ENCODE measurements around the gene HSPA2.

HSPA2 gene

DNA sequence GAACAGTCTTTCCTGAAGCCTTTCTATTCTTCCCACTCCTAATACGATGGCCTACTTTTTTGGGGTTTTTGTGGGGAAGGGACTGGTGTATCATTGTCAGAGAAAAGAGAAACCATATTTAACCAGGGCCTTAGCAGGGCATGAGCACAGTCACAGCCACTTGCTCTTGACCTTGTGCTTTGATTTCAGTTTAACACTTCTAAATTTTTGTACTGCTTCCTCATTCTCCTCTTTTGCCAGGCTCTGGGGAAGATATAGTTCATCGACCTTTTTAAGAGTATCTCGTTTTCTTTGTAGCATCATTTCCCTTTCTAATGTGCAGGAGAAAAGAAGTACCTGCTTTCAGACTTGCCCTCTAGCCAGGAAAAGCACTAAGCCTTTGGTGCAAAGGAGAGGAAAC, 33.8 kb upstream of the HSPA2 start:
- no peak overlapping the region for H3K9ac ChIP-seq (ENCODE audit: insufficient read length, low read depth)
- H3K4me1 ChIP-seq (ENCODE audit: insufficient read depth, insufficient read length), result no peaks in the 10 kb centered on the region
- no peak overlapping the region for H3K4me3 ChIP-seq (ENCODE audit: insufficient read length, low read depth)
- H3K36me3 ChIP-seq (ENCODE audit: insufficient read depth, insufficient read length, low read length), result peaks cover 7% of the 10 kb centered on the region
- H3K9me3 ChIP-seq (ENCODE audit: insufficient read depth, low read length), result no peaks in the 10 kb centered on the region
- no peaks in the 10 kb centered on the region for H3K27me3 ChIP-seq (ENCODE audit: insufficient read depth, insufficient read length)
- DNase-seq (ENCODE audit: low read depth, low spot score), result no peak
- TF ChIP-seq YY1 (IDR thresholded peaks at IDR 0.05; ENCODE audit: insufficient read depth, insufficient read length), result no peak
- TF ChIP-seq SUZ12 (IDR thresholded peaks at IDR 0.05; ENCODE audit: extremely low read depth, insufficient read depth, insufficient read length), result no peak
- no peak for TF ChIP-seq ZNF274 (IDR thresholded peaks at IDR 0.05; ENCODE audit: low read depth, low read length)

DNA sequence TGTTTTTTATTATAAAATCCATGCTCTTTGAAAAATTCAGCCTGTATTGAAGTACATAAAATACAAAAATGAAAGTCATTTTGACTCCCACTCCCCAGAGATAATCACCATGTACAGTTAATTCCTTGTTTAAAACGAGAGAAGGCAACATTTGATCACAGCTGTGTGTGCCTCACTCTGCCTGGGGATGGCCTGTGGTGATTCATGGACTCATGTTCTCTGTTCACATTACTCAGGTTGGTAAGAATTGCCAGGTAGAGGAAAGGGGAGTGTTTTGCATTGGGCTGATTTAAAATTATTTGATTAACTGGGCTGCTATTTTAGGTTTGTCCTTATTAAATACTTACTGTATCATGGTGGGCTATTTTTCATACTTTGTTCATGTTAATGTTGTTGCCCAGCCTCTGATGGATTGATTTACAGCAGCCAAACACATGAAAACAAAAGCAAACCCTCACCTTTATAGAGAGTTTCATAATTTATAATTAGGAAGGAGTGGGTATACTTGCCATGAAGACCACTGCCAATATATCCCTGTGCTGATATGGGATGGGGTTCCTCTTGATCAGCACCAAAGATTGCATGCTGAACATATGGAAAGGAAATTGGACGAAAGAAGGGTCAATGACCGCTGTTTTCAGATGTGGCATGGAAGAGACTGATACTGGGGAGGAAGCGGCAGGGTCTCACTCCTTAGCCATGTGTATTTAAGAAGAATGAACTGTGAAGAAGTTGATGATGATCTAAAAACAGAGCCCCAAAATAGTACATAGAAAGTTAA, 33.0 kb upstream of the HSPA2 start:
- peaks cover 13% of the 10 kb centered on the region for H3K36me3 ChIP-seq (ENCODE audit: insufficient read depth, insufficient read length, low read length)
- no peak for DNase-seq (ENCODE audit: low read depth, low spot score)
- H3K9me3 ChIP-seq (ENCODE audit: insufficient read depth, low read length), result no peaks in the 10 kb centered on the region
- H3K4me3 ChIP-seq (ENCODE audit: insufficient read length, low read depth), result no peak overlapping the region
- no peaks in the 10 kb centered on the region for H3K27me3 ChIP-seq (ENCODE audit: insufficient read depth, insufficient read length)
- H3K4me1 ChIP-seq (ENCODE audit: insufficient read depth, insufficient read length), result no peaks in the 10 kb centered on the region
- TF ChIP-seq ZNF274 (IDR thresholded peaks at IDR 0.05; ENCODE audit: low read depth, low read length) (no peak), SUZ12 (IDR thresholded peaks at IDR 0.05; ENCODE audit: extremely low read depth, insufficient read depth, insufficient read length) (no peak)
- no peak overlapping the region for H3K9ac ChIP-seq (ENCODE audit: insufficient read length, low read depth)

DNA sequence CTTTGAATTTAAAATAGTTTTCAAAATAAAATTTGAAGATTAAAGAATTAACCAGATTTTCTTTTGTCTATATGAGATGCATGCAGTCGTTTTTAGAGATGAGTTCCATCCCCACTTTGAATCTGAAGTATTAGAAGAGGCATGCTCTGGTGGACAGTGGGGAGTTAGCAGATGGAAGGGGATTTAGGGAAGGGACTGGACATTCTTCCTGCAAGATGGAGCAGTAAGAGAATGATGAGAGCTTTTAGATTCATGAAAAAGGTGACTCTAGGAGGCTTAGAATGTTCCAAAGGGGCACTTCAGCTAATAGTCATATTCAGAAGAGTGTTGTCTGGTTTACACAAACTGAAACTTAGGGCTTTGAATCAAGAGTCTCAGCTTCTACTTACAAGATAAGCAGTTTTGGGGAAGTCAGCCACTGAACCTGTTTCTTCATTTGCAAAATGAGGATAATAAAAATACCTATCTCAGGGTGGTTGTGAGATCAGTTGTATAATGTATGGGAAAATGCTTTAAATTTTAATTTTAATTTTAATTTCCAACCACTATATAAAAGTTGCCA, 32.2 kb upstream of the HSPA2 start:
- DNase-seq (ENCODE audit: low read depth, low spot score), result no peak
- TF ChIP-seq ZNF274 (IDR thresholded peaks at IDR 0.05; ENCODE audit: low read depth, low read length) (no peak), YY1 (IDR thresholded peaks at IDR 0.05; ENCODE audit: insufficient read depth, insufficient read length) (no peak), SUZ12 (IDR thresholded peaks at IDR 0.05; ENCODE audit: extremely low read depth, insufficient read depth, insufficient read length) (no peak)
- H3K9ac ChIP-seq (ENCODE audit: insufficient read length, low read depth), result no peak overlapping the region

DNA sequence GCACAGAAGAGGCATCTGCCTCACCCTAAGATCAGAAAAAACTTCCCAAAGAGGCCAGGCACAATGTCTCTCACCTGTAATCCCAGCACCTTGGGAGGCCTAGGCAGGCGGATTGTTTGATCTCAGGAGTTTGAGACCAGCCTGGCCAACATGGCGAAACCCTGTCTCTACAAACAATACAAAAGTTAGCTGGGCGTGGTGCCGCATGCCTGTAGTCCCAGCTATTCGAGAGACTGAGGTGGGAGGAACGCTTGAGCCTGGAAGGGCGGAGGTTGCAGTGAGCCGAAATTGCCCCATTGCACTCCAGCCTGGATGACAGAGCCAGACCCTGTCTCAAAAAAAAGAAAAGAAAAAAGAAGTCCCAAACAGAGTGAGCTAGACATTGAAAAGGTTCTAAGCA, 31.5 kb upstream of the HSPA2 start:
- DNase-seq (ENCODE audit: low read depth, low spot score), result no peak
- TF ChIP-seq SUZ12 (IDR thresholded peaks at IDR 0.05; ENCODE audit: extremely low read depth, insufficient read depth, insufficient read length) (no peak), ZNF274 (IDR thresholded peaks at IDR 0.05; ENCODE audit: low read depth, low read length) (no peak), YY1 (IDR thresholded peaks at IDR 0.05; ENCODE audit: insufficient read depth, insufficient read length) (no peak)
- no peaks in the 10 kb centered on the region for H3K9me3 ChIP-seq (ENCODE audit: insufficient read depth, low read length)
- no peak overlapping the region for H3K9ac ChIP-seq (ENCODE audit: insufficient read length, low read depth)
- no peak overlapping the region for H3K4me3 ChIP-seq (ENCODE audit: insufficient read length, low read depth)
- H3K27me3 ChIP-seq (ENCODE audit: insufficient read depth, insufficient read length), result no peaks in the 10 kb centered on the region
- peaks cover 16% of the 10 kb centered on the region for H3K36me3 ChIP-seq (ENCODE audit: insufficient read depth, insufficient read length, low read length)
- H3K4me1 ChIP-seq (ENCODE audit: insufficient read depth, insufficient read length), result no peaks in the 10 kb centered on the region

More for the DNA sequence above, 32.2 kb upstream of the HSPA2 start:
- H3K36me3 ChIP-seq (ENCODE audit: insufficient read depth, insufficient read length, low read length), result peaks cover 16% of the 10 kb centered on the region
- H3K4me1 ChIP-seq (ENCODE audit: insufficient read depth, insufficient read length), result no peaks in the 10 kb centered on the region
- no peaks in the 10 kb centered on the region for H3K27me3 ChIP-seq (ENCODE audit: insufficient read depth, insufficient read length)
- H3K9me3 ChIP-seq (ENCODE audit: insufficient read depth, low read length), result no peaks in the 10 kb centered on the region
- H3K4me3 ChIP-seq (ENCODE audit: insufficient read length, low read depth), result no peak overlapping the region

DNA sequence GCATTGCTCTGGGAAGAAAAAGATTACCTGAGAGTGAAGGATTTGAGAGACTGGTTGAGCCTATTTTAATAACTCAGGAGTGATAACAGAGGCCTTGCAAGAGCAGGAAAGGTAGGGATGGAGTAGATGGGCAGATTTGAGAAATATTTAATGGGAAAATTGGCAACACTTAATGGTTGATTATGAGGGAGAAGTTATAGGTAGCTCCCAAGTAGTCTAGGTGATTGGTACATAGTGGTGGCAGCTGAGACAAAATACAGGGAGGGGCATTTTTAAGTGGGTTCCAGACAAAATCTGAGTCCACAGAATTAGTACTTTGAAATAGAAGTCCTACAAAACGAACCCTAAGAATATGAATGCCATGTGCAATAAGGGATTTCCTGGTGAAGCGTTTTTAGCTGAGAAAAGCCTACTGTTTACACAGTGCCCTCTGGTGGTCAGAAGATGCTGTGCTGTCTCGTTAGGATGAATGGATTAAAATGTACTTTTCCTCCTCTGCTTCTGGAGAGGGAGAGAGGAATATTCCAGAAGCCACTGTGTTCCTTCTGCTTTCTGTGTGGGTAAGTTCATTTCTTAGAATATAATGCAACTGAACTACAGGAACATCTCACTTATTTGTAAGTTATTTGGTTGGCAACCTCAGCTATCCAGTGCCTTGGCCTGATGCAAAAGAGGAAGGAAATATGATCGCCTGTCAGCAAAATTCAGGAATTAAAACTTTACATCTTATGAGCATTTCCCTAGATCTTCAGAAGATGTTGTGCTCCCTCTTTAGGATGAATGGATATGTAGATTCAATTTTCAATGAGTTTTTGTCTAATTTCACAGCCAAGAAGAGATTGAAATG, 29.5 kb upstream of the HSPA2 start:
- DNase-seq (ENCODE audit: low read depth, low spot score), result no peak
- TF ChIP-seq YY1 (IDR thresholded peaks at IDR 0.05; ENCODE audit: insufficient read depth, insufficient read length), result no peak
- TF ChIP-seq ZNF274 (IDR thresholded peaks at IDR 0.05; ENCODE audit: low read depth, low read length), result no peak
- no peak for TF ChIP-seq SUZ12 (IDR thresholded peaks at IDR 0.05; ENCODE audit: extremely low read depth, insufficient read depth, insufficient read length)
- H3K9me3 ChIP-seq (ENCODE audit: insufficient read depth, low read length), result no peaks in the 10 kb centered on the region
- H3K36me3 ChIP-seq (ENCODE audit: insufficient read depth, insufficient read length, low read length), result peaks cover 16% of the 10 kb centered on the region
- H3K27me3 ChIP-seq (ENCODE audit: insufficient read depth, insufficient read length), result no peaks in the 10 kb centered on the region
- no peak overlapping the region for H3K9ac ChIP-seq (ENCODE audit: insufficient read length, low read depth)
- H3K4me1 ChIP-seq (ENCODE audit: insufficient read depth, insufficient read length), result no peaks in the 10 kb centered on the region
- H3K4me3 ChIP-seq (ENCODE audit: insufficient read length, low read depth), result no peak overlapping the region

DNA sequence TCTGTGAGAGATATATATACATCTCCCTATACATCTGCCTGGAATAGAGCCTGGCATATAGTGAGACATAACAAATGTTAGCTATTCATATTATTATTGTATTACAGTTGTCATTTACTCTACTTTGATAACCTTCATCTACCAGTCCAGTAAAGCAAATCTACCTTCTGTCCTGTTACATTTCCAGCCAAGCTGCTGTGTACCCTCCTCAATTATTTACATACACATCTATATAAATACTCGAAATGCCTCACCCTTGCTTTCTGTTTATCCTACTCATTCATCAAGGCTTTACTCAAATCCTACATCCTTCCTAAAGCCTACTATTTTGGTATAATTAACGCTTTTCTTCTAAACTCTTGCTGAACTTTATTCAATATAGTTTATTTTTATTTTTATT, 27.3 kb upstream of the HSPA2 start:
- Histone ChIP-seq H3K4me3 (ENCODE audit: insufficient read length, low read depth) (no peak overlapping the region), H3K9me3 (ENCODE audit: insufficient read depth, low read length) (no peaks in the 10 kb centered on the region), H3K9ac (ENCODE audit: insufficient read length, low read depth) (no peak overlapping the region), H3K36me3 (ENCODE audit: insufficient read depth, insufficient read length, low read length) (peaks cover 16% of the 10 kb centered on the region), H3K4me1 (ENCODE audit: insufficient read depth, insufficient read length) (no peaks in the 10 kb centered on the region), H3K27me3 (ENCODE audit: insufficient read depth, insufficient read length) (no peaks in the 10 kb centered on the region)
- TF ChIP-seq ZNF274 (IDR thresholded peaks at IDR 0.05; ENCODE audit: low read depth, low read length) (no peak), SUZ12 (IDR thresholded peaks at IDR 0.05; ENCODE audit: extremely low read depth, insufficient read depth, insufficient read length) (no peak), YY1 (IDR thresholded peaks at IDR 0.05; ENCODE audit: insufficient read depth, insufficient read length) (no peak)
- DNase-seq (ENCODE audit: low read depth, low spot score), result no peak

DNA sequence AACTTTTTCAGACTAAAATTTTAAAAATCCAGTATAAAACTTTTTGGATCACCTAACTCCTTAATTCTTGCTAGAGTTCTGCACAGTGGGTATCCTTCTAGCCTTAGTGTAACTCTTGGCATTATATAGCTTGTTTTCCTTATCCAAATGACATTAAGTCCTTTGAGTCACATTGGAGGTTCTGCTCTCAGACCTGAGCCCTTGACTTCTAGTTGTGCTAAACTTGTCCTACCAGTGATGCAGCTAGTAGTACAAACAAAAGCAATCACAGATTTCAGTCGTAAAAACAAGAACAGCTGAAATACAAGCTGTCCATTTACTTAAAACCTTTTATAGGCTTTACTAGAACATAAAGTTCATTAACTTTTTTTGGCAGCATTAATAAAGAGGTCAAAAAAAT, 25.5 kb upstream of the HSPA2 start:
- Histone ChIP-seq H3K36me3 (ENCODE audit: insufficient read depth, insufficient read length, low read length) (peaks cover 12% of the 10 kb centered on the region), H3K4me1 (ENCODE audit: insufficient read depth, insufficient read length) (no peaks in the 10 kb centered on the region), H3K9ac (ENCODE audit: insufficient read length, low read depth) (no peak overlapping the region), H3K4me3 (ENCODE audit: insufficient read length, low read depth) (no peak overlapping the region), H3K9me3 (ENCODE audit: insufficient read depth, low read length) (no peaks in the 10 kb centered on the region), H3K27me3 (ENCODE audit: insufficient read depth, insufficient read length) (no peaks in the 10 kb centered on the region)
- DNase-seq (ENCODE audit: low read depth, low spot score), result no peak
- no peak for TF ChIP-seq ZNF274 (IDR thresholded peaks at IDR 0.05; ENCODE audit: low read depth, low read length)
- no peak for TF ChIP-seq SUZ12 (IDR thresholded peaks at IDR 0.05; ENCODE audit: extremely low read depth, insufficient read depth, insufficient read length)
- no peak for TF ChIP-seq YY1 (IDR thresholded peaks at IDR 0.05; ENCODE audit: insufficient read depth, insufficient read length)
